Measurements from ENCODE around the gene WFDC2.

Gene WFDC2, protein sequence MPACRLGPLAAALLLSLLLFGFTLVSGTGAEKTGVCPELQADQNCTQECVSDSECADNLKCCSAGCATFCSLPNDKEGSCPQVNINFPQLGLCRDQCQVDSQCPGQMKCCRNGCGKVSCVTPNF
- total RNA-seq: 0 reads per million in 3 donors

DNA sequence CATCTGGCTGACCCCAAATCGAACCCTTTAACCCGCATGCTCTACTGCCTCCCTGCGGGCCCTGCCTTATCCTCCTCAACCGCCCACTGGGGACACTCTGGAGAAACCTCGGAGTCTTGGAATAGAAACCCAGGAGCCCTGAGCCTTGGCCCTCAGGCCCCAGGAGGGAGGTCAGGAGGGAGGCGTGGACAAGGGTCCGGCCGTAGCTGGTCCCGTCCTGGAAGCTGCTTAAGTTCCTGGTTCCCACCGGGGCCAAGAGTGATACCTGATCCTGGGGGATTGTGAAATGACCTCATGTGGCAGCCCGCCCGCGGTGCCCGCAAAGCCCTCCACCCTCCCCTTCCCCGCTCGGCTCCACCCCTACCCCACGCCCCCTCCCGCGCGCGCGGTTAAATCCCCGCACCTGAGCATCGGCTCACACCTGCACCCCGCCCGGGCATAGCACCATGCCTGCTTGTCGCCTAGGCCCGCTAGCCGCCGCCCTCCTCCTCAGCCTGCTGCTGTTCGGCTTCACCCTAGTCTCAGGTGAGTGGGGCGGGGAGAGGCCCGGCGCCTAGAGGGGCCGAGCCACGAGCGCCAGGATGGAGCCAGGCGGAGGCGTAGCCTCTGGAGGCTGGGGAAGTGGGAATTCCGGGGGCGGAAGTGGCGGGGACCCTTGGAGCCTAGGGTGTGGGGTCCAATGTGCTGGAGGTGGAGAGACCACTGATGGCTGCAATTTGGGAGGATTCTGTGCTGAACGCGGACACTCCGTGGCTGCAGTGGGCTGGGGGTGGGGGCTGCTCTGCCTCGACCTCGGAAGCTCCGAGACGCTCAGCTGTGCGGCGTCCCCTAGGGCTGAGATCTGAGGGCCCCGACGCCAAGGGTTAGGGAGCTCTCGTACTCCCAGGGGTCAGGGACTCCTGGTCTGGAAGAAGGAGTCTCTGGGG is at the start of gene WFDC2:
Gene WFDC2 (plus strand): TSS at position 418 of the 926 bp plus-strand sequence. CDS start 29 bp downstream, at position 447.
- H3K36me3 ChIP-seq (ENCODE audit: control insufficient read depth, insufficient read depth, low read length): no peaks in the 10 kb centered on the region
- peaks cover 32% of the 10 kb centered on the region for H3K27me3 ChIP-seq (replicated peaks; ENCODE audit: control insufficient read depth, insufficient read depth, low read length, poor library complexity, severe bottlenecking)
- peak within 1 kb of the TSS; percentile 46 for H3K4me3 ChIP-seq (ENCODE audit: insufficient read depth, low read depth, low read length, poor library complexity, severe bottlenecking)
- H3K4me1 ChIP-seq (ENCODE audit: control insufficient read depth, insufficient read depth, low read length, poor library complexity, severe bottlenecking): peaks cover 13% of the 10 kb centered on the region
- no peak for DNase-seq
- H3K27ac ChIP-seq (ENCODE audit: insufficient read depth, low read length, poor library complexity, severe bottlenecking): no peak within 1 kb of the TSS
- H3K9me3 ChIP-seq (ENCODE audit: control insufficient read depth, low read length): no peaks in the 10 kb centered on the region

DNA sequence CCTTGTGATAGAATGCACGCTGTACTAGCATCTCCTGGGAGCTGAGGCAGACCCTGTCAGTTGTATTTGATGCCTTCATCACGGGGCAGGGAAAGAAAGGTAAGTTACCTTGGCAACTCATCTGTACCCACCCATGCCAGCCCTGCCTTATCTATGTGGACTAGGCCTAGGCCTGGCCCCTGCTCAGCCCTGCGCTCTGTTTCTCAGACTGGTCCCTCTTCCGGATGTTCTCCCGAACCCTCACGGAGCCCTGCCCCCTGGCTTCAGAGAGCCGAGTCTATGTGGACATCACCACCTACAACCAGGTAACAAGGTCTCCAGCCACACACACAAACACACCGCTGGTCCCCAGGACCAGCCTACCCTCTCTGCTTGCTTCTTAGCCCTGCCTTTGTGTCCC is 49.4 kb upstream of the WFDC2 start:
- Histone ChIP-seq H3K36me3 (ENCODE audit: control insufficient read depth, insufficient read depth, low read length) (peaks cover 58% of the 10 kb centered on the region), H3K4me1 (ENCODE audit: control insufficient read depth, insufficient read depth, low read length, poor library complexity, severe bottlenecking) (peaks cover 9% of the 10 kb centered on the region), H3K9me3 (ENCODE audit: control insufficient read depth, low read length) (no peaks in the 10 kb centered on the region), H3K27me3 (replicated peaks; ENCODE audit: control insufficient read depth, insufficient read depth, low read length, poor library complexity, severe bottlenecking) (no peaks in the 10 kb centered on the region), H3K4me3 (ENCODE audit: insufficient read depth, low read depth, low read length, poor library complexity, severe bottlenecking) (no peak overlapping the region), H3K27ac (ENCODE audit: insufficient read depth, low read length, poor library complexity, severe bottlenecking) (no peak overlapping the region)
- DNase-seq: no peak

DNA sequence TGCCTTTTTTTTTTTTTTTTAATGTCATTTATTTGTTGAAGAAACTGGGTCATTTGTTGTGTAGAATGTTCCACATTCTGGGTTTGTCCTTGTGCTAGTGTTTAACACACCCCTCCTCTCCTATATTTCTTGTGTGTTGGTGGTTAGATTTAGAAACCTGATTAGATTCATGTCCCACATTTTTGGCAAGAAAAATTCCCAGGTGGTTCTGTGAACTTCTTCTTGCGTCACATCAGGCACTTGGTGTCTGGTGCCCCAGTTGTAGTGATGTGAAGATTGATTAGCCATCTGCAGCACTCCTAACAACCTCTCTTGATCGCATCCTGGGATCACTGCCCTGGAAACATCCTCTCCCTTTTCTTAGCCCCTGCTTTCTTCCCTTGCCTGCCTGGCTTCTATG is 45.9 kb upstream of the WFDC2 start:
- Histone ChIP-seq H3K36me3 (ENCODE audit: control insufficient read depth, insufficient read depth, low read length) (peaks cover 62% of the 10 kb centered on the region), H3K27me3 (replicated peaks; ENCODE audit: control insufficient read depth, insufficient read depth, low read length, poor library complexity, severe bottlenecking) (no peaks in the 10 kb centered on the region), H3K27ac (ENCODE audit: insufficient read depth, low read length, poor library complexity, severe bottlenecking) (no peak overlapping the region), H3K4me1 (ENCODE audit: control insufficient read depth, insufficient read depth, low read length, poor library complexity, severe bottlenecking) (no peaks in the 10 kb centered on the region), H3K4me3 (ENCODE audit: insufficient read depth, low read depth, low read length, poor library complexity, severe bottlenecking) (no peak overlapping the region), H3K9me3 (ENCODE audit: control insufficient read depth, low read length) (no peaks in the 10 kb centered on the region)
- no peak for DNase-seq

DNA sequence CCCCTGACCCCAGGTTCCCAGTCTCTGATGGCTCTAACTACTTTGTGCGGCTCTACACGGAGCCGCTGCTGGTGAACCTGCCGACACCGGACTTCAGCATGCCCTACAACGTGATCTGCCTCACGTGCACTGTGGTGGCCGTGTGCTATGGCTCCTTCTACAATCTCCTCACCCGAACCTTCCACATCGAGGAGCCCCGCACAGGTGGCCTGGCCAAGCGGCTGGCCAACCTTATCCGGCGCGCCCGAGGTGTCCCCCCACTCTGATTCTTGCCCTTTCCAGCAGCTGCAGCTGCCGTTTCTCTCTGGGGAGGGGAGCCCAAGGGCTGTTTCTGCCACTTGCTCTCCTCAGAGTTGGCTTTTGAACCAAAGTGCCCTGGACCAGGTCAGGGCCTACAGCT is 44.0 kb upstream of the WFDC2 start:
- peaks cover 43% of the 10 kb centered on the region for H3K36me3 ChIP-seq (ENCODE audit: control insufficient read depth, insufficient read depth, low read length)
- H3K4me3 ChIP-seq (ENCODE audit: insufficient read depth, low read depth, low read length, poor library complexity, severe bottlenecking): no peak overlapping the region
- no peaks in the 10 kb centered on the region for H3K27me3 ChIP-seq (replicated peaks; ENCODE audit: control insufficient read depth, insufficient read depth, low read length, poor library complexity, severe bottlenecking)
- DNase-seq: no peak
- no peaks in the 10 kb centered on the region for H3K4me1 ChIP-seq (ENCODE audit: control insufficient read depth, insufficient read depth, low read length, poor library complexity, severe bottlenecking)
- H3K27ac ChIP-seq (ENCODE audit: insufficient read depth, low read length, poor library complexity, severe bottlenecking): no peak overlapping the region
- H3K9me3 ChIP-seq (ENCODE audit: control insufficient read depth, low read length): no peaks in the 10 kb centered on the region

DNA sequence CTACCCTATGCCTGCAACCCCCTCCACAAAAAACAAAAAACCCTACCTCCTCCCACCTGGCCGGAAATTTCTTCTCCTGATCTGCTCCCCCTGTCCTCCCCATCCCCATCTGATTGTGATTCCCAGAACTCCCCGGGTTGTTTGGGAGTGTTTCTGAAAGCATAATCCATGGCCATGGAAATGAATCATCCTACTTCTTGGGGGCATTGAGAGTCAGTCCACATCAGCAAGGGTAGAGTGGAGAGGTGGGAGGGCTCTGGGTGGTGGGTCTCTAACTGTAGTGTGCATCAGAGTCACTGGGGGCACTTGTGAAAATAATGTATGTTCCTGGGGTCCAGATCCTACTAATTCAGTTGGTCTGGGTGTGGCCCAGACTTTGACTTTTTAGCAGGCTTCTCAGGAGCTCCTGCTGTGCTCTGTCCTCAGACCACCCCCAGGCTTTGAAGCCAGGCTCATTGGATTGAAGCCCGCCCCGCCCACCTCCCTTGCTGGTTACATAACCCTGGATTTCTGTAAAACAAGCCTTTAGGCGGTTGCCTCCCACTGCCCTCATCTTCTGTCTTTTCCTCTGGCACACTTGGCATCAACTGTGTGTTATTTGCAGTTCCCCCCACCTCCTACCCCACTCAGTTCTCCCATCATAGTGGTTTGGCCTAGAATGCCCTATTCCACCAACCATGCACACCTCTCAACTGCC is 43.1 kb upstream of the WFDC2 start:
- Histone ChIP-seq H3K27ac (ENCODE audit: insufficient read depth, low read length, poor library complexity, severe bottlenecking) (no peak overlapping the region), H3K4me3 (ENCODE audit: insufficient read depth, low read depth, low read length, poor library complexity, severe bottlenecking) (no peak overlapping the region), H3K9me3 (ENCODE audit: control insufficient read depth, low read length) (no peaks in the 10 kb centered on the region), H3K36me3 (ENCODE audit: control insufficient read depth, insufficient read depth, low read length) (peaks cover 34% of the 10 kb centered on the region), H3K4me1 (ENCODE audit: control insufficient read depth, insufficient read depth, low read length, poor library complexity, severe bottlenecking) (no peaks in the 10 kb centered on the region), H3K27me3 (replicated peaks; ENCODE audit: control insufficient read depth, insufficient read depth, low read length, poor library complexity, severe bottlenecking) (no peaks in the 10 kb centered on the region)
- DNase-seq: no peak

DNA sequence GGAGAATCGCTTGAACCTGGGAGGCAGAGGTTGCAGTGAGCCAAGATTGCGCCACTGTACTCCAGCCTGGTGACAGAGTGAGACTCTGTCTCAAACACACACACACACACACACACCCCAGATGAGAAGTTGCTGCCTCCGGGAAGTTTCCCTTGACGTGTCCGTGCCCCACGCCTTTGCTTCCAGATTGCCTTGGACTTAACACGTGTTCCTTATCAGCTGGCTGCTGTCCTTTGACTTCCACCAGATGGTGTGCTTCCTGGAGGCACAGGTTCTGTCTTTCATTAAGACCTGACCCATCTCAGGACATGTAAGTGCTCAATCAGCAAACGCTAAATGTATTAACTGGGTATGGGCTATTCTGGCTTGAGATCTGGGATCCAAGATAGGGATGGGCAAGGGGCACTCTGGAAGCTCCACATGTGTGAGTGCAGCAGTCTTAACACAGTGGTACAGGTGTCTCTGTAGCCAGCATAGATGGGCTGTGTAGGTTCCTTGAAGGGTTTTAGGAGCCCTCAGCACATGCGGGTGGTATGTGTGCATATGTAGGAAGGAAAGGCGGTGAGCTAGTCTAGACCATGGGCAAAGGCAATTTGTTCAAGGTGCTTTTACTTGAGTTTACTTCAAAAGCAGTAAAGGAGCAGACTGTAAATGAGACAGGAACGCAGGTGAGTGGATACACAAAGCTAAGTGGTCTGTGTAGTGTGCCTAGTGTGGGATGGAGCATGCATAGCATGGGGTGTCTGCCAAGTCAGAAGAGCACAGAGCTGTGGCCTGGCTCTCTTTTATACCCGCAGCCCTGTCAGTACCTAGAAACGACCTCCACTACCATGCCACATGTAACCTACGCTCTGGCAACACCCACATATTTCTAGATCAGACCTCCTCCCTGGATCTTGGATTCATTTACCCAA is 42.1 kb upstream of the WFDC2 start:
- DNase-seq: no peak
- Histone ChIP-seq H3K4me3 (ENCODE audit: insufficient read depth, low read depth, low read length, poor library complexity, severe bottlenecking) (no peak overlapping the region), H3K36me3 (ENCODE audit: control insufficient read depth, insufficient read depth, low read length) (peaks cover 27% of the 10 kb centered on the region), H3K27ac (ENCODE audit: insufficient read depth, low read length, poor library complexity, severe bottlenecking) (no peak overlapping the region), H3K9me3 (ENCODE audit: control insufficient read depth, low read length) (no peaks in the 10 kb centered on the region), H3K4me1 (ENCODE audit: control insufficient read depth, insufficient read depth, low read length, poor library complexity, severe bottlenecking) (no peaks in the 10 kb centered on the region), H3K27me3 (replicated peaks; ENCODE audit: control insufficient read depth, insufficient read depth, low read length, poor library complexity, severe bottlenecking) (no peaks in the 10 kb centered on the region)

DNA sequence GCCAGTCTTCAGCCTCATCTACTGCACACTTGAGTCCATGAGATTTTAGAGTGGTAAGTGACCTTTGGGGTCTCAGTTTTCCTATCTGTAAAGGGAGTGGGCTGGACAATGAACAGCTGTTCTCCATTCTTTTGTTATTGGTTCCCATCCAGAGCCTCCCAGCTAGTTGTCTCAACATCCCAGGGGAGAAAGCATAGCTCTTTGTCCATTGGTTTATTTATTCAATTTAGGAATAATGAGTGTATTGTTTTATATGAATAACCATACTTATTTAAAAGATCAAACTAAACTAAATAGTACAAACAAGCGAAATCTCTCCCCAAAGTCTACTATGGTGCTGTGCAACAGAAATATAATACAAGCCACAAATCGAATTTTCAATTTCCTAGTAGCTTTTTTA is 39.9 kb upstream of the WFDC2 start:
- Histone ChIP-seq H3K27ac (ENCODE audit: insufficient read depth, low read length, poor library complexity, severe bottlenecking) (no peak overlapping the region), H3K9me3 (ENCODE audit: control insufficient read depth, low read length) (no peaks in the 10 kb centered on the region), H3K36me3 (ENCODE audit: control insufficient read depth, insufficient read depth, low read length) (peaks cover 12% of the 10 kb centered on the region), H3K4me1 (ENCODE audit: control insufficient read depth, insufficient read depth, low read length, poor library complexity, severe bottlenecking) (no peaks in the 10 kb centered on the region), H3K4me3 (ENCODE audit: insufficient read depth, low read depth, low read length, poor library complexity, severe bottlenecking) (no peak overlapping the region), H3K27me3 (replicated peaks; ENCODE audit: control insufficient read depth, insufficient read depth, low read length, poor library complexity, severe bottlenecking) (no peaks in the 10 kb centered on the region)
- DNase-seq: no peak

DNA sequence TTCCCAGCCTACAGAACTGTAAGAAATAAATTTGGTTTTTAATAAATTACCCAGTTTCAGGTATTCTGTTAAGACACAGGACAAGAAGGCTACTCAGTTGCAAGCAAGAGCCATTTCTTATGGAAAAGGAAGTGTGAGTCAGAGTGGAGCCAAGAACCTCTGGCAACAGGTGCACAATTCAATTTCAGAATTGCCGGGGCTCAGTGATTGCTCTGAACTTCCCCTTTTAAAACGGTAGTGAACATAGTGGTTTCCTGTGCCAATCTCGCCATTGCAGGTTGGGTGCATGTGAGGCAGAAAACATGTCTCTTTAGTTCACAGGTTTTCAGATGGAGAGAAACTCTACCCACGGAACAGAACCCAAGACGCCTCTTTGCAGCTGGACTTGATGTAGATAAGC is 37.3 kb upstream of the WFDC2 start:
- Histone ChIP-seq H3K27me3 (replicated peaks; ENCODE audit: control insufficient read depth, insufficient read depth, low read length, poor library complexity, severe bottlenecking) (no peaks in the 10 kb centered on the region), H3K36me3 (ENCODE audit: control insufficient read depth, insufficient read depth, low read length) (no peaks in the 10 kb centered on the region), H3K4me1 (ENCODE audit: control insufficient read depth, insufficient read depth, low read length, poor library complexity, severe bottlenecking) (peaks cover 7% of the 10 kb centered on the region), H3K9me3 (ENCODE audit: control insufficient read depth, low read length) (no peaks in the 10 kb centered on the region), H3K27ac (ENCODE audit: insufficient read depth, low read length, poor library complexity, severe bottlenecking) (no peak overlapping the region), H3K4me3 (ENCODE audit: insufficient read depth, low read depth, low read length, poor library complexity, severe bottlenecking) (no peak overlapping the region)
- DNase-seq: no peak

DNA sequence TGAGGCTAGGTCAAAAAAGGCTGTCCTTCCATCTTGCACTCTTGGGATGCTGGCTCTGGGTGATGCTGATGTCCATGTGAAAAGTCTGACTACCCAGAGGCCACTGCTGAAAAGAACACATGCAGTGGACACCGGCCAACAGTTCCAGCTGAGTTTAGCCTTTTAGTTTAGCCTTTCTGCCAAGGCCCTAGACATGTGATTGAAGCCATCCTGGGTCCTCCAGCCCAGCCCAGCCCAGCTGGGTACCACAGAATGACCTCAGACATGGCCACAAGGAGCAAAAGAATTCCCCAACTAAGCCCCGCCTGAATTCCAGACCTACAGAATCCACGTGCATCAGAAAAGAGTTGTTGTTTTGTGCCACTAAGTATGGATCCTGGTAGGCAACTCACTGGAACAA is 36.2 kb upstream of the WFDC2 start:
- Histone ChIP-seq H3K27me3 (replicated peaks; ENCODE audit: control insufficient read depth, insufficient read depth, low read length, poor library complexity, severe bottlenecking) (no peaks in the 10 kb centered on the region), H3K36me3 (ENCODE audit: control insufficient read depth, insufficient read depth, low read length) (no peaks in the 10 kb centered on the region), H3K4me3 (ENCODE audit: insufficient read depth, low read depth, low read length, poor library complexity, severe bottlenecking) (no peak overlapping the region), H3K9me3 (ENCODE audit: control insufficient read depth, low read length) (no peaks in the 10 kb centered on the region), H3K27ac (ENCODE audit: insufficient read depth, low read length, poor library complexity, severe bottlenecking) (no peak overlapping the region), H3K4me1 (ENCODE audit: control insufficient read depth, insufficient read depth, low read length, poor library complexity, severe bottlenecking) (peaks cover 7% of the 10 kb centered on the region)
- DNase-seq: no peak
